ENCODE results near the gene SCN4B.
"Not testable (repeated sequence)": the region's sequence is repeated elsewhere in the genome, so short reads cannot be mapped to it uniquely, and the experiment has no call there.

DNA sequence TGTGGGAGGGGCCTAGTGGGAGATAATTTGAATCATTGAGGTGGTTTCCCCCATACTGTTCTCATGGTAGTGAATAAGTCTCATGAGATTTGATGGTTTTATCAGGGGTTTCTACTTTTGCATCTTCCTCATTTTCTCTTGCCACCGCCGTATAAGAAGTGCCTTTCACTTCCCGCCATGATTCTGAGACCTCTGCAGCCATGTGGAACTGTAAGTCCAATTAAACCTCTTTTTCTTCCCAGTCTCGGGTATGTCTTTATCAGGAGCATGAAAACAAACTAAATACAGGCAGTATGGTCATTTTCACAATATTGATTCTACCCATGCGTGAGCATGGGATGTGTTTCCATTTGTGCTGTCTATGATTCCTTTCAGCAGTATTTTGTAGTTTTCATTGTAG lies 40.2 kb upstream of the SCN4B start:
- TF ChIP-seq POLR2A (IDR thresholded peaks at IDR 0.05; ENCODE audit: low read length); GATA1 (IDR thresholded peaks at IDR 0.05; ENCODE audit: low read depth, low read length): not testable (repeated sequence)
